SH-SY5Y (cell line): ENCODE measurements around the gene BMP2.

ENCODE experiments used
- GATA2 ChIP-seq: IDR thresholded peaks from 2 replicates; pipeline ENCODE4 v1.6.1; 2011; ENCODE audit warnings: mild to moderate bottlenecking, low read depth, low read length
- GATA3 ChIP-seq: IDR thresholded peaks from 2 replicates; pipeline ENCODE4 v1.6.1; 2011; ENCODE audit warnings: low read depth, mild to moderate bottlenecking, low read length, moderate library complexity

DNA sequence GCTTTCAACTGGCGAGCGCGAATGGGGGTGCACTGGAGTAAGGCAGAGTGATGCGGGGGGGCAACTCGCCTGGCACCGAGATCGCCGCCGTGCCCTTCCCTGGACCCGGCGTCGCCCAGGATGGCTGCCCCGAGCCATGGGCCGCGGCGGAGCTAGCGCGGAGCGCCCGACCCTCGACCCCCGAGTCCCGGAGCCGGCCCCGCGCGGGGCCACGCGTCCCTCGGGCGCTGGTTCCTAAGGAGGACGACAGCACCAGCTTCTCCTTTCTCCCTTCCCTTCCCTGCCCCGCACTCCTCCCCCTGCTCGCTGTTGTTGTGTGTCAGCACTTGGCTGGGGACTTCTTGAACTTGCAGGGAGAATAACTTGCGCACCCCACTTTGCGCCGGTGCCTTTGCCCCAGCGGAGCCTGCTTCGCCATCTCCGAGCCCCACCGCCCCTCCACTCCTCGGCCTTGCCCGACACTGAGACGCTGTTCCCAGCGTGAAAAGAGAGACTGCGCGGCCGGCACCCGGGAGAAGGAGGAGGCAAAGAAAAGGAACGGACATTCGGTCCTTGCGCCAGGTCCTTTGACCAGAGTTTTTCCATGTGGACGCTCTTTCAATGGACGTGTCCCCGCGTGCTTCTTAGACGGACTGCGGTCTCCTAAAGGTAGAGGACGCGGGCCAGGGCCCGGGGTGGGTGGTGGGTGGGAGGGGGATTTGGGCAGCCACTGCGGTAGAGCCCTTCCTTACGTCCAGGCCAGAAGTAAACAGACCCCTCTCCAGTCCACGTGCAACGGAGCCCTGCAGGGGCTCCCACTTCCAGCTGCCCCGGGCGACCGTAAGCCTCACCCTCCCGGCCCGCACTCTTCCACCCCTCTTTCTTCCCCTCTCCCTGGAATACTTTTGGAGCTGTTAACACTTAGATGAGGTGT lies 998 bp downstream of the BMP2 start:
- no peak for TF ChIP-seq GATA3
- no peak for TF ChIP-seq GATA2
